WTC11 (cell line): ENCODE data around the gene METRNL. TPM values are rescaled to one million over a fixed set of nuclear protein-coding genes. Genes with fewer than 3 reads are reported as not detected.

Source experiments
- ATAC-seq: fragments of 200-7000 bp; cut with Tn5 transposase; 2 replicates; pipeline ENCODE4 v1.10.0; 2021; ENCODE audit warnings: mild to moderate bottlenecking, moderate library complexity
- CTCF ChIA-PET: fragments of 300-600 bp; sonication (Branson Sonifier 250); formaldehyde crosslinking; loops from one replicate; lab custom pipeline; 2021; ENCODE audit warnings: antibody characterized with exemption; lab: Charles Lee
- POLR2A ChIA-PET: fragments of 350-600 bp; sonication (Branson Sonifier 250); formaldehyde crosslinking; loops from one replicate; lab custom pipeline; 2021; ENCODE audit warnings: antibody characterized with exemption; lab: Charles Lee
- DNase-seq: peaks from one replicate; pipeline ENCODE4 v3.0.0; 2021; ENCODE audit warnings: low spot score
- H3K27ac Mint-ChIP-seq: 2 replicates; pipeline ENCODE4 v1.8.0; 2021; ENCODE audit warnings: mixed read lengths
- H3K27me3 Mint-ChIP-seq: 2 replicates; pipeline ENCODE4 v1.8.0; 2021; ENCODE audit warnings: low read depth, mild to moderate bottlenecking, moderate library complexity, mixed read lengths
- H3K36me3 Mint-ChIP-seq: 2 replicates; pipeline ENCODE4 v1.8.0; 2021; ENCODE audit warnings: mixed read lengths
- H3K4me1 Mint-ChIP-seq: 2 replicates; pipeline ENCODE4 v1.8.0; 2022; ENCODE audit warnings: mixed read lengths
- H3K4me3 Mint-ChIP-seq: 2 replicates; pipeline ENCODE4 v1.8.0; 2021; ENCODE audit warnings: mild to moderate bottlenecking, moderate library complexity, mixed read lengths
- H3K9me3 Mint-ChIP-seq: 2 replicates; pipeline ENCODE4 v1.8.0; 2021; ENCODE audit warnings: mixed read lengths
- ATF1 ChIP-seq: sonication (generic); formaldehyde crosslinking; IDR thresholded peaks from 2 replicates; pipeline ENCODE4 v1.8.1; 2023; ENCODE audit warnings: mild to moderate bottlenecking, moderate library complexity, missing genetic modification reagents
- ATF3 ChIP-seq: sonication (generic); formaldehyde crosslinking; conservative IDR thresholded peaks from 2 replicates; pipeline ENCODE4 v1.8.1; 2022; ENCODE audit warnings: mild to moderate bottlenecking, missing genetic modification reagents
- CBFB ChIP-seq: sonication (generic); formaldehyde crosslinking; IDR thresholded peaks from 2 replicates; pipeline ENCODE4 v1.8.1; 2022; ENCODE audit warnings: mild to moderate bottlenecking, low read depth, missing genetic modification reagents
- E2F4 ChIP-seq: sonication (generic); formaldehyde crosslinking; IDR thresholded peaks from 2 replicates; pipeline ENCODE4 v1.8.1; 2022; ENCODE audit warnings: low read depth, mild to moderate bottlenecking, moderate library complexity, missing genetic modification reagents, borderline replicate concordance
- ETV6 ChIP-seq: sonication (generic); formaldehyde crosslinking; IDR thresholded peaks from 2 replicates; pipeline ENCODE4 v1.8.1; 2022; ENCODE audit warnings: mild to moderate bottlenecking, missing genetic modification reagents
- FOXP1 ChIP-seq: sonication (generic); formaldehyde crosslinking; IDR thresholded peaks from 2 replicates; pipeline ENCODE4 v1.8.0; 2022; ENCODE audit warnings: missing genetic modification reagents, mild to moderate bottlenecking, moderate library complexity, borderline replicate concordance
- KAT7 ChIP-seq: sonication (generic); formaldehyde crosslinking; IDR thresholded peaks from 2 replicates; pipeline ENCODE4 v1.8.1; 2023; ENCODE audit warnings: missing genetic modification reagents, mild to moderate bottlenecking, borderline replicate concordance
- MXD4 ChIP-seq: fragments of 250-450 bp; sonication (Bioruptor Pico); IDR thresholded peaks from 2 replicates; pipeline ENCODE4 v1.8.0; 2021; ENCODE audit warnings: mild to moderate bottlenecking, moderate library complexity, borderline replicate concordance
- NR1H2 ChIP-seq: sonication (generic); formaldehyde crosslinking; IDR thresholded peaks from 2 replicates; pipeline ENCODE4 v1.9.0; 2021; ENCODE audit warnings: mild to moderate bottlenecking, moderate library complexity, missing genetic modification reagents
- NR3C1 ChIP-seq: sonication (generic); formaldehyde crosslinking; conservative IDR thresholded peaks from 2 replicates; pipeline ENCODE4 v1.8.1; 2023; ENCODE audit warnings: low read depth, mild to moderate bottlenecking, missing genetic modification reagents
- SMAD3 ChIP-seq: sonication (generic); formaldehyde crosslinking; IDR thresholded peaks from 2 replicates; pipeline ENCODE4 v1.8.0; 2022; ENCODE audit warnings: missing genetic modification reagents, mild to moderate bottlenecking, borderline replicate concordance
- STAT6 ChIP-seq: sonication (generic); formaldehyde crosslinking; conservative IDR thresholded peaks from 2 replicates; pipeline ENCODE4 v1.8.1; 2023; ENCODE audit warnings: mild to moderate bottlenecking, low read depth, missing genetic modification reagents, moderate library complexity
- TCF7 ChIP-seq: sonication (generic); formaldehyde crosslinking; IDR thresholded peaks from 2 replicates; pipeline ENCODE4 v1.8.0; 2022; ENCODE audit warnings: mild to moderate bottlenecking, low read depth, missing genetic modification reagents, moderate library complexity
- TEAD4 ChIP-seq: sonication (generic); formaldehyde crosslinking; IDR thresholded peaks from 2 replicates; pipeline ENCODE4 v1.8.0; 2022; ENCODE audit warnings: mild to moderate bottlenecking, missing genetic modification reagents
- ZBTB21 ChIP-seq: sonication (generic); formaldehyde crosslinking; IDR thresholded peaks from 2 replicates; pipeline ENCODE4 v1.8.1; 2023; ENCODE audit warnings: mild to moderate bottlenecking, missing genetic modification reagents, borderline replicate concordance
- ZNF138 ChIP-seq: sonication (generic); formaldehyde crosslinking; conservative IDR thresholded peaks from 2 replicates; pipeline ENCODE4 v1.8.1; 2022; ENCODE audit warnings: mild to moderate bottlenecking, moderate library complexity, missing genetic modification reagents
- ZNF219 ChIP-seq: sonication (generic); formaldehyde crosslinking; IDR thresholded peaks from 2 replicates; pipeline ENCODE4 v1.8.0; 2023; ENCODE audit warnings: missing genetic modification reagents, mild to moderate bottlenecking, borderline replicate concordance
- ZNF263 ChIP-seq: sonication (generic); formaldehyde crosslinking; IDR thresholded peaks from 2 replicates; pipeline ENCODE4 v1.8.1; 2022; ENCODE audit warnings: low read depth, mild to moderate bottlenecking, moderate library complexity, missing genetic modification reagents
- ZNF671 ChIP-seq: fragments of 250-450 bp; sonication (Bioruptor Pico); IDR thresholded peaks from 2 replicates; pipeline ENCODE4 v1.8.0; 2021; ENCODE audit warnings: mild to moderate bottlenecking
- total RNA-seq: library from RNA; stranded (reverse); gene quantifications from 3 replicates; pipeline ENCODE4 v1.2.3, GENCODE V29; 2021
- TF ChIP-seq, protein P1 (sequence below): sonication (generic); formaldehyde crosslinking; IDR thresholded peaks from 2 replicates; pipeline ENCODE4 v1.8.1; 2023; ENCODE audit warnings: mild to moderate bottlenecking, missing genetic modification reagents, moderate library complexity
- TF ChIP-seq, protein P2 (sequence below): sonication (generic); formaldehyde crosslinking; IDR thresholded peaks from 2 replicates; pipeline ENCODE4 v1.8.1; 2023; ENCODE audit warnings: mild to moderate bottlenecking, missing genetic modification reagents

Gene METRNL
- total RNA-seq, 1 experiment from 2014 or later, result 27.7 TPM

GRCh38 chr17:83074486-83075223, 4.8 kb upstream of the METRNL start (continued):
- no peak for TF ChIP-seq FOXP1 (CRISPR knock-in tag)
- TF ChIP-seq SMAD3 (CRISPR knock-in tag), result no peak
- TF ChIP-seq ZNF219, result no peak

DNA sequence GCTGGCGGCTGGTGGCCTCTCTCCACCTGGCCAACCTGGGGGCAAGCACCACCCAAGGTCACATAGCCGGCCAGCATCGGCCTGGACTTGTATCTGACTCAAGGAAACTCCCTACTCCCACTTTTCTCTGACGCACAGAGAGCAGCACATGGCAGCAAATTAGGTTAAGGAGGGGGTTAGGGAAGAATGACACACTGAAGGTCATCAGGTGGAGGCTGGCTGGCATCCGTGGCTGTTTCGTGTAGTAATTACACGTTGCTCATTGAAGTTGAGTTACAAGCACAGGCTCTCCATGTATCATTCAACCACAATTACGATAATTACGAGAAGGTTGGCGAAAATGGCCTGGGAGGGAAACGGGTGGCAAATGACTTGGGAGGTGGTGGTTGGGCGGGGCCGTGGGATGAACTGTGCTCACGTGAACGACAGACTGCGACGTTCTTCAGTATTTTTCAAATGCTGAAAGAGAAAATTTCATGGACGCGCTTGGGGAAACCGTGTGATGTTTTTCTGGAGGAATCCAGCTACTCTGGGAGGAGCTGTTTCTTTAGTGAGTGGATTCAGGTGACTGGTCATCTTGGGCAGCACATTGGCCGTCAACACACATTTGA, 4.0 kb upstream of the METRNL start:
- POLR2A ChIA-PET, result no interaction called here
- Mint-ChIP-seq H3K4me3 (no peak overlapping the region), H3K27ac (no peak overlapping the region)
- no peak for DNase-seq
- TF ChIP-seq NR1H2 (no peak), ZBTB21 (CRISPR knock-in tag) (no peak), ATF1 (no peak), MXD4 (CRISPR knock-in tag) (no peak), ZNF138 (CRISPR knock-in tag) (no peak), ATF3 (CRISPR knock-in tag) (no peak), TCF7 (CRISPR knock-in tag) (no peak), ETV6 (CRISPR knock-in tag) (no peak), TEAD4 (CRISPR knock-in tag) (no peak)
- TF ChIP-seq, all 79 proteins: peak for 0
- Mint-ChIP-seq H3K9me3 (no peaks in the 10 kb centered on the region), H3K36me3 (no peaks in the 10 kb centered on the region), H3K27me3 (peaks cover 24% of the 10 kb centered on the region), H3K4me1 (peaks cover 3% of the 10 kb centered on the region)
- CTCF ChIA-PET, result no interaction called here
- no peak for ATAC-seq

- H3K36me3 Mint-ChIP-seq, result no peaks in the 10 kb centered on the region
- ChIA-PET POLR2A (no interaction called here), CTCF (interaction anchor here (0.5 to 1.4 kb wide), 2 partner anchors 114 to 398 kb away, joined by 3 to 5 read pairs; no protein-coding TSS in a partner anchor)
- no peak for DNase-seq
- ATAC-seq, result no peak
- no peaks in the 10 kb centered on the region for H3K9me3 Mint-ChIP-seq
- no peak overlapping the region for H3K4me3 Mint-ChIP-seq
- peaks cover 30% of the 10 kb centered on the region for H3K27me3 Mint-ChIP-seq
- H3K4me1 Mint-ChIP-seq, result peaks cover 8% of the 10 kb centered on the region
- no peak overlapping the region for H3K27ac Mint-ChIP-seq
- no peak for TF ChIP-seq E2F4 (CRISPR knock-in tag)
- TF ChIP-seq CBFB, result no peak
- no peak for TF ChIP-seq ZNF671 (CRISPR knock-in tag)
- TF ChIP-seq, protein P1, sequence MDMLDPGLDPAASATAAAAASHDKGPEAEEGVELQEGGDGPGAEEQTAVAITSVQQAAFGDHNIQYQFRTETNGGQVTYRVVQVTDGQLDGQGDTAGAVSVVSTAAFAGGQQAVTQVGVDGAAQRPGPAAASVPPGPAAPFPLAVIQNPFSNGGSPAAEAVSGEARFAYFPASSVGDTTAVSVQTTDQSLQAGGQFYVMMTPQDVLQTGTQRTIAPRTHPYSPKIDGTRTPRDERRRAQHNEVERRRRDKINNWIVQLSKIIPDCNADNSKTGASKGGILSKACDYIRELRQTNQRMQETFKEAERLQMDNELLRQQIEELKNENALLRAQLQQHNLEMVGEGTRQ, result no peak
These were observed 2.5 kb upstream of the METRNL start for GRCh38 chr17:83076938-83077337.

GRCh38 chr17:83077411-83077810, 2.0 kb upstream of the METRNL start:
- Mint-ChIP-seq H3K9me3 (no peaks in the 10 kb centered on the region), H3K4me3 (peak overlapping the region; percentile 3; the same call in 1 of the 2 replicates), H3K27ac (no peak overlapping the region), H3K36me3 (no peaks in the 10 kb centered on the region), H3K27me3 (peaks cover 34% of the 10 kb centered on the region), H3K4me1 (peaks cover 13% of the 10 kb centered on the region)
- DNase-seq, result no peak
- no peak for ATAC-seq
- ChIA-PET POLR2A (no interaction called here), CTCF (interaction anchor here (0.5 to 1.4 kb wide), 2 partner anchors 114 to 399 kb away, joined by 3 to 5 read pairs; no protein-coding TSS in a partner anchor)
- TF ChIP-seq ZNF263, result no peak
- no peak for TF ChIP-seq STAT6 (CRISPR knock-in tag)
- no peak for TF ChIP-seq SMAD3 (CRISPR knock-in tag)
- TF ChIP-seq, protein P2, sequence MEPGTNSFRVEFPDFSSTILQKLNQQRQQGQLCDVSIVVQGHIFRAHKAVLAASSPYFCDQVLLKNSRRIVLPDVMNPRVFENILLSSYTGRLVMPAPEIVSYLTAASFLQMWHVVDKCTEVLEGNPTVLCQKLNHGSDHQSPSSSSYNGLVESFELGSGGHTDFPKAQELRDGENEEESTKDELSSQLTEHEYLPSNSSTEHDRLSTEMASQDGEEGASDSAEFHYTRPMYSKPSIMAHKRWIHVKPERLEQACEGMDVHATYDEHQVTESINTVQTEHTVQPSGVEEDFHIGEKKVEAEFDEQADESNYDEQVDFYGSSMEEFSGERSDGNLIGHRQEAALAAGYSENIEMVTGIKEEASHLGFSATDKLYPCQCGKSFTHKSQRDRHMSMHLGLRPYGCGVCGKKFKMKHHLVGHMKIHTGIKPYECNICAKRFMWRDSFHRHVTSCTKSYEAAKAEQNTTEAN (CRISPR knock-in tag), result no peak
- TF ChIP-seq CBFB, result no peak
- no peak for TF ChIP-seq KAT7
- TF ChIP-seq ATF3 (CRISPR knock-in tag), result no peak
- TF ChIP-seq TEAD4 (CRISPR knock-in tag), result no peak
- TF ChIP-seq NR3C1 (CRISPR knock-in tag), result no peak
